Activated CD8-positive, alpha-beta T cell treated with anti-CD3 and anti-CD28 coated beads for 36 hours (primary cell): Measurements from ENCODE around the gene ITPKA. TPM values are rescaled to one million over a fixed set of nuclear protein-coding genes. Genes with fewer than 3 reads are reported as not detected.

Source experiments
- ATAC-seq: fragments of 200-7000 bp; cut with Tn5 transposase; one replicate; pipeline ENCODE4 v1.10.0; 2021; ENCODE audit warnings: mild to moderate bottlenecking, moderate library complexity
- CTCF ChIA-PET: fragments of 350-600 bp; sonication (Branson Sonifier 250); formaldehyde crosslinking; loops from one replicate; lab custom pipeline; 2021; ENCODE audit warnings: antibody characterized with exemption; lab: Charles Lee
- POLR2A ChIA-PET: fragments of 350-600 bp; sonication (Branson Sonifier 250); formaldehyde crosslinking; loops from one replicate; lab custom pipeline; 2021; ENCODE audit warnings: antibody characterized with exemption; lab: Charles Lee
- DNase-seq: peaks from one replicate; pipeline ENCODE4 v3.0.0-alpha.2; 2020
- H3K27ac Mint-ChIP-seq: one replicate; pipeline ENCODE4 v1.8.0; 2021; ENCODE audit warnings: mild to moderate bottlenecking, mixed read lengths
- H3K27me3 Mint-ChIP-seq: one replicate; pipeline ENCODE4 v1.8.0; 2021; ENCODE audit warnings: mixed read lengths
- H3K36me3 Mint-ChIP-seq: one replicate; pipeline ENCODE4 v1.8.0; 2021; ENCODE audit warnings: low read depth, mixed read lengths
- H3K4me1 Mint-ChIP-seq: one replicate; pipeline ENCODE4 v1.8.0; 2021; ENCODE audit warnings: low read depth, mixed read lengths
- H3K4me3 Mint-ChIP-seq: one replicate; pipeline ENCODE4 v1.8.0; 2021; ENCODE audit warnings: mild to moderate bottlenecking, moderate library complexity, mixed read lengths
- H3K9me3 Mint-ChIP-seq: one replicate; pipeline ENCODE4 v1.8.0; 2021; ENCODE audit warnings: mixed read lengths
- CTCF ChIP-seq: fragments of 200-600 bp; IDR thresholded peaks from one replicate; pipeline ENCODE4 v1.8.0; 2022; ENCODE audit warnings: antibody characterized with exemption, mild to moderate bottlenecking
- intact Hi-C: fragments of 100-400 bp; cut with micrococcal nuclease; formaldehyde crosslinking; loops from one replicate; pipeline ENCODE4 v1.10.0; 2022
- total RNA-seq, 2 experiments: library from RNA; stranded (reverse); gene quantifications; one replicate each; pipeline ENCODE4 v1.2.3, GENCODE V29; 2021

Gene ITPKA
- total RNA-seq, 2 experiments from 2014 or later = 4.7 to 6.1 TPM

- Mint-ChIP-seq H3K27ac (no peak overlapping the region), H3K36me3 (no peaks in the 10 kb centered on the region), H3K4me3 (peak overlapping the region; percentile 46), H3K4me1 (peaks cover 17% of the 10 kb centered on the region), H3K27me3 (peaks cover 57% of the 10 kb centered on the region), H3K9me3 (no peaks in the 10 kb centered on the region)
- TF ChIP-seq CTCF = no peak
- ATAC-seq (peak; percentile 9), DNase-seq (no peak)
- POLR2A ChIA-PET = interaction anchor here (0.6 to 1.1 kb wide), 2 partner anchors 37 to 100 kb away, joined by 3 read pairs; no protein-coding TSS in a partner anchor
- intact Hi-C loops = no loop called here
- CTCF ChIA-PET = interaction anchor here (3.8 kb wide), 1 partner anchor 37 kb away, joined by 23 read pairs; no protein-coding TSS in a partner anchor
Observed at GRCh38 chr15:41502795-41503668, 9.4 kb downstream of the ITPKA start.

GRCh38 chr15:41503669-41504010 is 10.0 kb downstream of the ITPKA start:
- H3K27ac Mint-ChIP-seq = no peak overlapping the region
- H3K4me1 Mint-ChIP-seq = peaks cover 17% of the 10 kb centered on the region
- intact Hi-C loops = no loop called here
- POLR2A ChIA-PET = interaction anchor here (0.6 to 1.1 kb wide), 2 partner anchors 38 to 100 kb away, joined by 3 read pairs; no protein-coding TSS in a partner anchor
- no peak for TF ChIP-seq CTCF
- H3K27me3 Mint-ChIP-seq = peaks cover 51% of the 10 kb centered on the region
- DNase-seq (no peak), ATAC-seq (no peak)
- CTCF ChIA-PET = interaction anchor here (3.8 kb wide), 1 partner anchor 37 kb away, joined by 23 read pairs; no protein-coding TSS in a partner anchor
- H3K36me3 Mint-ChIP-seq = no peaks in the 10 kb centered on the region
- H3K4me3 Mint-ChIP-seq = no peak overlapping the region
- no peaks in the 10 kb centered on the region for H3K9me3 Mint-ChIP-seq

GRCh38 chr15:41504751-41505492 is 11.2 kb downstream of the ITPKA start:
- H3K36me3 Mint-ChIP-seq = no peaks in the 10 kb centered on the region
- ChIA-PET CTCF (interaction anchor here (0.9 to 5.2 kb wide), 3 partner anchors 23 to 39 kb away, joined by 3 to 39 read pairs (median 23); no protein-coding TSS in a partner anchor), POLR2A (interaction anchor here (0.9 to 1.1 kb wide), 2 partner anchors 9 to 11 kb away, joined by 3 to 4 read pairs; partner anchors contain the start of gene ITPKA)
- H3K4me3 Mint-ChIP-seq = no peak overlapping the region
- no peak overlapping the region for H3K27ac Mint-ChIP-seq
- H3K9me3 Mint-ChIP-seq = no peaks in the 10 kb centered on the region
- peaks cover 44% of the 10 kb centered on the region for H3K27me3 Mint-ChIP-seq
- H3K4me1 Mint-ChIP-seq = peaks cover 17% of the 10 kb centered on the region
- intact Hi-C loops = loop anchor here (5.0 kb wide), 1 partner anchor 38 kb away; no protein-coding TSS in a partner anchor
- no peak for TF ChIP-seq CTCF
- ATAC-seq (no peak), DNase-seq (no peak)

- Mint-ChIP-seq H3K9me3 (no peaks in the 10 kb centered on the region), H3K27ac (no peak overlapping the region), H3K4me1 (peaks cover 15% of the 10 kb centered on the region), H3K27me3 (peaks cover 47% of the 10 kb centered on the region), H3K4me3 (no peak overlapping the region), H3K36me3 (no peaks in the 10 kb centered on the region)
- intact Hi-C loops = loop anchor here (5.0 kb wide), 1 partner anchor 38 kb away; no protein-coding TSS in a partner anchor
- DNase-seq (no peak), ATAC-seq (no peak)
- CTCF ChIA-PET = interaction anchor here (0.9 to 5.2 kb wide), 2 partner anchors 24 to 40 kb away, joined by 3 to 39 read pairs; no protein-coding TSS in a partner anchor
- no peak for TF ChIP-seq CTCF
- POLR2A ChIA-PET = interaction anchor here (0.9 kb wide), 1 partner anchor 12 kb away, joined by 4 read pairs; the partner anchor contains the start of gene ITPKA
Observed at GRCh38 chr15:41505776-41506175, 12.1 kb downstream of the ITPKA start.
